HEK293T (cell line): ENCODE measurements around the gene ADIG.

Experiments used
- CTCF ChIA-PET: fragments of 350-600 bp; formaldehyde crosslinking; extraction: SDS; loops from one replicate; lab custom pipeline; 2021; ENCODE audit warnings: antibody characterized with exemption, inconsistent platforms; lab: Yijun Ruan, JAX
- POLR2A ChIA-PET: fragments of 350-600 bp; formaldehyde crosslinking; extraction: SDS; loops from one replicate; lab custom pipeline; 2020; ENCODE audit warnings: antibody characterized with exemption, inconsistent platforms; lab: Yijun Ruan, JAX
- DNase-seq: peaks from one replicate; pipeline ENCODE4 v3.0.0; 2012; ENCODE audit warnings: mixed read lengths; ENCODE audit errors: extremely low spot score
- ARNT ChIP-seq: fragments of 450-650 bp; IDR thresholded peaks from 2 replicates; pipeline ENCODE4 v1.6.1; 2017; ENCODE audit warnings: mild to moderate bottlenecking
- BHLHE40 ChIP-seq: fragments of 450-650 bp; IDR thresholded peaks from 2 replicates; pipeline ENCODE4 v1.6.1; 2016; ENCODE audit warnings: mild to moderate bottlenecking, moderate library complexity, borderline replicate concordance
- CTBP1 ChIP-seq: fragments of 450-650 bp; IDR thresholded peaks from 2 replicates; pipeline ENCODE4 v1.6.1; 2016; ENCODE audit warnings: borderline replicate concordance
- ELF4 ChIP-seq: fragments of 450-650 bp; IDR thresholded peaks from 2 replicates; pipeline ENCODE4 v1.6.1; 2017; ENCODE audit warnings: antibody characterized with exemption
- FOXA1 ChIP-seq: fragments of 450-650 bp; IDR thresholded peaks from 2 replicates; pipeline ENCODE4 v1.6.1; 2016; ENCODE audit warnings: mild to moderate bottlenecking
- FOXK2 ChIP-seq: fragments of 450-650 bp; IDR thresholded peaks from 2 replicates; pipeline ENCODE4 v1.6.1; 2016; ENCODE audit warnings: mild to moderate bottlenecking
- FOXM1 ChIP-seq: fragments of 450-650 bp; IDR thresholded peaks from 2 replicates; pipeline ENCODE4 v1.6.1; 2017; ENCODE audit warnings: mild to moderate bottlenecking, borderline replicate concordance
- HDGF ChIP-seq: fragments of 450-650 bp; IDR thresholded peaks from 2 replicates; pipeline ENCODE4 v1.6.1; 2017; ENCODE audit warnings: antibody characterized with exemption, borderline replicate concordance
- L3MBTL2 ChIP-seq: fragments of 450-650 bp; conservative IDR thresholded peaks from 2 replicates; pipeline ENCODE4 v1.6.1; 2016; ENCODE audit warnings: mild to moderate bottlenecking
- LEF1 ChIP-seq: fragments of 450-650 bp; IDR thresholded peaks from 2 replicates; pipeline ENCODE4 v1.6.1; 2017; ENCODE audit warnings: mild to moderate bottlenecking, borderline replicate concordance
- NFRKB ChIP-seq: fragments of 450-650 bp; IDR thresholded peaks from 2 replicates; pipeline ENCODE4 v1.6.1; 2016; ENCODE audit warnings: mild to moderate bottlenecking, moderate library complexity
- SP1 ChIP-seq: fragments of 450-650 bp; IDR thresholded peaks from 2 replicates; pipeline ENCODE4 v1.6.1; 2017
- SUZ12 ChIP-seq: fragments of 450-650 bp; IDR thresholded peaks from 2 replicates; pipeline ENCODE4 v1.6.1; 2016; ENCODE audit warnings: mild to moderate bottlenecking
- TARDBP ChIP-seq: fragments of 450-650 bp; IDR thresholded peaks from 2 replicates; pipeline ENCODE4 v1.6.1; 2016
- ZNF384 ChIP-seq: fragments of 450-650 bp; IDR thresholded peaks from 2 replicates; pipeline ENCODE4 v1.6.1; 2016
- TF ChIP-seq, protein P1 (sequence below): fragments of 450-650 bp; IDR thresholded peaks from 2 replicates; pipeline ENCODE4 v1.6.1; 2016

ADIG gene

GRCh38 chr20:38547288-38548085, 33.5 kb upstream of the ADIG start:
- ChIA-PET CTCF (no interaction called here), POLR2A (no interaction called here)
- TF ChIP-seq FOXM1 (no peak), FOXA1 (no peak), TARDBP (no peak), ELF4 (no peak), SP1 (no peak), ARNT (no peak), FOXK2 (no peak), CTBP1 (no peak), NFRKB (no peak), SUZ12 (no peak), ZNF384 (no peak)
- TF ChIP-seq, protein P1, sequence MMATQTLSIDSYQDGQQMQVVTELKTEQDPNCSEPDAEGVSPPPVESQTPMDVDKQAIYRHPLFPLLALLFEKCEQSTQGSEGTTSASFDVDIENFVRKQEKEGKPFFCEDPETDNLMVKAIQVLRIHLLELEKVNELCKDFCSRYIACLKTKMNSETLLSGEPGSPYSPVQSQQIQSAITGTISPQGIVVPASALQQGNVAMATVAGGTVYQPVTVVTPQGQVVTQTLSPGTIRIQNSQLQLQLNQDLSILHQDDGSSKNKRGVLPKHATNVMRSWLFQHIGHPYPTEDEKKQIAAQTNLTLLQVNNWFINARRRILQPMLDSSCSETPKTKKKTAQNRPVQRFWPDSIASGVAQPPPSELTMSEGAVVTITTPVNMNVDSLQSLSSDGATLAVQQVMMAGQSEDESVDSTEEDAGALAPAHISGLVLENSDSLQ, result no peak
- DNase-seq, result no peak

- ChIA-PET CTCF (no interaction called here), POLR2A (no interaction called here)
- no peak for DNase-seq
- no peak for TF ChIP-seq SP1
- TF ChIP-seq CTBP1, result no peak
- TF ChIP-seq L3MBTL2, result no peak
- TF ChIP-seq ARNT, result no peak
- no peak for TF ChIP-seq TARDBP
- no peak for TF ChIP-seq ELF4
- no peak for TF ChIP-seq SUZ12
- TF ChIP-seq, protein P1, result no peak
- no peak for TF ChIP-seq NFRKB
- TF ChIP-seq LEF1, result no peak
- TF ChIP-seq FOXK2, result no peak
- TF ChIP-seq FOXM1, result no peak
- no peak for TF ChIP-seq ZNF384
- TF ChIP-seq HDGF, result no peak
- TF ChIP-seq FOXA1, result no peak
- TF ChIP-seq BHLHE40, result no peak
Measured at GRCh38 chr20:38548356-38549083, 32.5 kb upstream of the ADIG start.

DNA sequence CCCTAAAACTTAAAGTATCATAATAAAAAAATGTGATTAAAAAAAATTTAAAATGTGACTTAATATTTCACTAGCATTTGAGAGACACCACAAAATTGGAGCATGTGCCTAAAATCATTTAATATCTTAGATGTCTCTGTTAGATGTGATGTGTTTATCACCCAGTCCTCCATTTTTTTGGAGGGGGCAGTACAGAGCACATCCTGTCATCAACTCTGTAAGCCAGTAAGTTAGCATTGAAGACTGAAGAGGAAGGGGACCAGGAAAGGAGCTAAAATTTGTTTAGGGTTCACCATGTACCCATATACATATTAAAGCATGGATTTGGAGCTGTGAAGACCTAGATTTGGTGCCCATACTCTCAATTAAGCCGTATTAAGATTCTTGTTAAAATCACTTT, 30.7 kb upstream of the ADIG start:
- POLR2A ChIA-PET, result interaction anchor here (1.9 kb wide), 1 partner anchor 104 kb away, joined by 4 read pairs; no protein-coding TSS in a partner anchor
- CTCF ChIA-PET, result interaction anchor here (1.1 kb wide), 1 partner anchor 31 kb away, joined by 3 read pairs; no protein-coding TSS in a partner anchor
- DNase-seq, result peak; percentile 17
- no peak for TF ChIP-seq FOXA1
- TF ChIP-seq HDGF, result no peak
- TF ChIP-seq ZNF384, result no peak
- no peak for TF ChIP-seq LEF1

DNA sequence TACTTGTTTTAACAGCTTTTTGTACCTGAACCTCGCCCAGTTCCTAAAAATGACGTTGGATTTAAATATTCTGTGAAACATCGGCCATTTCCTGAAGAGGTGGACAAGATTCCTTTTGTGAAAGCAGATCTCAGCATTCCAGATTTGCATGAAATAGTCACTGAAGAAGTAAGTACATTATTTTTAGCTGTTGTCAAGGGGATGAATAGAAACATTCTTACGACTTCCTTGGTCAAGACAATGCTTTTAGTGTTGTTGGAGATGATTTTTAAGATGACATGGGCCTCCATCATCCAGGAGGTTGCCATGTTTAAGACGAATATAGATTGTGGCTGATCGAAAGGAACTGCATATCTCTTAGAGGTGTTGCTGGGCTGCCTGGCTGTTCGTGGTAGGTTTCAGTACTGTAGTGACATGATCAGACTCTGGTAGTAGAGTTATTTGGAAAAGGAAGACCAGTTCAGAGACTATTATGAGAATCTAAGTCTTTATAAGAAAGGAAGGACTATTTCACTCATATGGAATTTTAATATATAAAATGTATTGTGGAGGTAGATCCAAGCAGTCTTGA, 29.9 kb upstream of the ADIG start:
- POLR2A ChIA-PET, result interaction anchor here (1.9 kb wide), 1 partner anchor 105 kb away, joined by 4 read pairs; no protein-coding TSS in a partner anchor
- CTCF ChIA-PET, result interaction anchor here (0.9 to 1.1 kb wide), 2 partner anchors 9 to 31 kb away, joined by 3 to 4 read pairs; no protein-coding TSS in a partner anchor

DNA sequence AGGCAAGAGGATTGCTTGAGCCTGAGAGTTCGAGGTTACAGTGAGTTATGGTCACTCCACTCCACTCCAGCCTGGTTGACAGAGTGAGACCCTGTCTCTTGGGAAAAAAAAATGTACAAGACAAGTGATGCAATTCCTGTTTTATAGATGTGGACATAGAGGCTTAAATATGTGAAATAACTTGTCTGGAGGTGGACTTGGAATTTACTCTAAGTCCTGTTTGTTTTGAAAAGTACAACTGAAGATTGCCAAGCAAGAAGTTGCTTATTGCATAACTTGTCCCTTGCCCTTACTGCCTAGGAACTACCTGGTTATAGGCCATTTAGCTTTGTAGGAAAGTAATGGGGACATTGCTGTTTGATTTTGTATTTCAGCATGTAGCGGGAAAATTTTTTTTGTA, 26.0 kb upstream of the ADIG start:
- ChIA-PET POLR2A (no interaction called here), CTCF (no interaction called here)
- DNase-seq, result no peak
- no peak for TF ChIP-seq FOXM1
- no peak for TF ChIP-seq TARDBP
- TF ChIP-seq, protein P1, result no peak
- no peak for TF ChIP-seq L3MBTL2
- no peak for TF ChIP-seq LEF1
- TF ChIP-seq ZNF384, result no peak
- no peak for TF ChIP-seq FOXK2
- no peak for TF ChIP-seq SUZ12
- no peak for TF ChIP-seq FOXA1
- no peak for TF ChIP-seq ARNT
- TF ChIP-seq ELF4, result no peak
- TF ChIP-seq HDGF, result no peak
- no peak for TF ChIP-seq SP1
- TF ChIP-seq CTBP1, result no peak
- no peak for TF ChIP-seq BHLHE40
- no peak for TF ChIP-seq NFRKB

More for the DNA sequence above, 29.9 kb upstream of the ADIG start:
- TF ChIP-seq, protein P1, result no peak
- TF ChIP-seq FOXM1, result no peak
- TF ChIP-seq HDGF, result no peak
- no peak for TF ChIP-seq ELF4
- TF ChIP-seq ZNF384, result no peak
- no peak for TF ChIP-seq ARNT
- TF ChIP-seq SUZ12, result no peak
- no peak for TF ChIP-seq TARDBP
- no peak for TF ChIP-seq FOXK2
- no peak for TF ChIP-seq FOXA1
- TF ChIP-seq BHLHE40, result no peak
- TF ChIP-seq L3MBTL2, result no peak
- no peak for TF ChIP-seq LEF1
- no peak for TF ChIP-seq SP1
- TF ChIP-seq NFRKB, result no peak
- no peak for TF ChIP-seq CTBP1
- DNase-seq, result no peak
